NOMO-1 (cell line): ENCODE results near the gene SMR3A.

Experiments used
- DNase-seq, 2 experiments: peaks; one replicate each; lab custom pipeline; 2025; ENCODE audit not compliant: unreplicated experiment in 2 of 2; lab: John Stamatoyannopoulos, UW

Gene SMR3A

GRCh38 chr4:70360460-70360859, at the start of gene SMR3A:
SMR3A (plus strand) TSS chr4:70360760; CDS start chr4:70362116, 1,356 bp downstream.
- DNase-seq = no peak

GRCh38 chr4:70313736-70314135, 46.8 kb upstream of the SMR3A start:
- DNase-seq = no peak

DNA sequence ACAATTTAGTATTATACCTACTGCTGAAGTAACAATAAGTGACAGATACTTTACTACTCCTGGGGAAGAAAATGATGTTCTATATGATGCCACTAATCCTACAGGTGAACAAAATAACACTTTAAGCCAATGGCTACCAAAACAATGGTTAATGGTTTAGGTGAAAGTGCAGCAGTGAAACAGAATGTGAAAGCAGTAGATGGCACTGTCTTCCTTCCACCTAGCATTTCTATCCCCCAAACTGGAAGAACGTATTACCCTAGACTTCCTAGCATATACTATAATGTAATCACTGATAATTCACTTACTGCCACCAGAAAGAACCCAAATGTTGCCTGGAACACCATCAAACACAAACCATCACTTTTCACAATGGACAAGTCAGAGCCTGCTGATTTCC, 44.6 kb upstream of the SMR3A start:
- DNase-seq = no peak

DNA sequence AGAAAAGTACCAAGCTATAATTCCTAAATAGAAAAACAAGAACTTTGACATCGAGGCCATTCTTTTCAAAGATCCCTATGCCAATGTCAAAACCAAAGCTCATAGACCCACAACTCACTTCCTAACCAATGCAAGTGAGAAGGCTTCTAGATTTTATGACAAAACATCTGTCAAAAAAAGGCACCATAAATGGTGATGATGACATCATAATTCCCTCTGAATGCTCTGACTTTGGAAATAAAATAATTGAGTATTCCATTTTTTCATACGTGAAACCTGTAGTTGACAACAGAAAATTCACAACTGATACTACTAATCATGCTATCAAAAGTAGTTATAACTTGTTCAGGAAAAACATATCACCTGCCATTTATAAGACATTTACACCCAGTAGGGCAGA, 34.5 kb upstream of the SMR3A start:
- no peak for DNase-seq

GRCh38 chr4:70334681-70335080, 25.9 kb upstream of the SMR3A start, which contains the start of gene CABS1:
CABS1 (plus strand) TSS chr4:70334981; CDS start chr4:70335040, 59 bp downstream.
- DNase-seq = no peak

- no peak for DNase-seq
These were observed 24.5 kb upstream of the SMR3A start for GRCh38 chr4:70336043-70336442.

DNA sequence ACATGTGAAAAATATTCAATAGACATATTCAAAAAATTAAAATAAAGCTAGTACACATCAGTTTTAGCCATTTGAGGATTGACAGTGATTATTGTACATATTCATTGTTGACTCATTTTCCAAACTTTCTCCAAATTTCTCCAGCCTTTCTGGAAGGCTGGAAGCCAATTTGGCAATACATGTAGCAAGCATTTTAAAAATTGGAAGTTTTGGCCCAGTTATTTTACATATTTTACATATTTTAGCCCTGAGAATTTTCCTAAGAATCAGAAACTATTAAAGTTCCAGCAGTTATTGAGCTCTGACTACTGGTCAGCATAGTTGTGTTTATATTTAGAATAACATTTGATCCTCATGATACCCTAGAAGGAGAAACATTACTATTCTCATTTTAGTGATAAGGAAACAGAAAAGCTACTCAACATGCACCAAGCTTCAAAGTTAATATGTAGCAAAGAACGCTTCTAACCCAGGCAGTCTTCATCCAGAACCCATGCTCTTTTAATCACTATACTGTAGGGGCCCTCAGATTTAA, 22.6 kb upstream of the SMR3A start:
- no peak for DNase-seq

DNA sequence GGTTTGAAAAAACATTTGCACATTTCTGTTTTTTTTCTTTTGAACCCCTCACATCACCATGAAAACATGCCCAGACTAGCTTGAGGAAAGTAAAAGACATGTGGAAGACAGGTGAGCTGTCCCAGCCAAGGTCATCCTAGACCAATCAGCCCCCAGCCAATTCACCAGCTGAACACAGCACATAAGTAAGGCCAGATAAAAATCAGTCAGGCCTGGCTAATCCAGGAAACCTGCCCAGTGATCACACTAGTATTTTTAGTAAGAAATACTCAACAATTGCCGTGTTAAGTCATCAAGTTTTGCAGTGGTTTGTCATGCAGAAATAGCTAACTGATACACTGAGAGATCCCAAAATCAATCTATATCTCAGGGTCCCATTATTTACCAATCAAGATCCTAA, 4.4 kb upstream of the SMR3A start:
- DNase-seq = no peak

DNA sequence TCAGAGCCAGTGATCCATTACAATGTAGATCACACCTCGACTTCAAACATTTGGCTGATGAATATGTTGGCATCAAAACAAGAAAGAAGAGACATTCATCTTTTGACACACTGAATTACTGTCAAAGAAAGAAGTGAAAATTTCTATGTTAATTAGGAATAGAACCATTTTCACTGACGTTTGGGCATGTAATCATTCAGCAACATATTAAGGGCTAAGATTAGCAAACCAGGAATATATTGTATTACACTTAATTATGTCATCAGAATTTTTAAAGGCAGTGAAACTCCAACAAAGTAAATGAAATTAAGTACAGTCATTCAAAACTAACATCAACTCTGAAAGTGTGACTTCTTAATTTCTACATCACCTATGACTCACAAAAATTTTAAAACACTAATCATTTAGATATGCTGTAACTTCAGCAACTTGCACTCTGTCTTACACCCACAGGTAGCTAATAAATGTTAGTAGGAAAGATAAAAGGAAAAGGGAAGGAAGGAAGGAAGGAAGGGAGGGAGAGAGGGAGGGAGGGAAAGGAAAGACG, 1.4 kb upstream of the SMR3A start:
- no peak for DNase-seq

DNA sequence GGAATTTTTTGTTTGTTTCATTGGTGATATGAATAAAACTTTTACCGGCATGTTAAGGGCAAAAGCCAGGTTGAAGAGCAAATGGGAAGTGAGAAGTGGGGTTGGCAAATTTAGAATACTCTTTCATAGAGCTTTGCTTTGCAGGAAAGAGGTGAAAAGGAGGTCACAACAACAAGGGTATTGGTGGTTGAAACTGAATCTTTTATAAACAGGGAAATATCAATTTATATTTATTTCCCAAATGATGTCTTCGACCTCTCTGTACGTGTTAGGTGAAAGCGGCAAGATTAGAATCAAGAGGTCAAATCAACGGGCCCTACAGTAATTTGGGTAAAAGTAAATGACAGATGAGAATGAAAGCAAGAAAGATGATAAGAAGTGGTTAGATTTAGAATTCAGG, 3.4 kb downstream of the SMR3A start:
- DNase-seq = no peak

- DNase-seq = no peak
These were observed 4.9 kb downstream of the SMR3A start for GRCh38 chr4:70365479-70365878.

- DNase-seq = no peak
These were observed 7.3 kb downstream of the SMR3A start for GRCh38 chr4:70367813-70368212.

- no peak for DNase-seq
These were observed 11.4 kb downstream of the SMR3A start for GRCh38 chr4:70371987-70372386.

DNA sequence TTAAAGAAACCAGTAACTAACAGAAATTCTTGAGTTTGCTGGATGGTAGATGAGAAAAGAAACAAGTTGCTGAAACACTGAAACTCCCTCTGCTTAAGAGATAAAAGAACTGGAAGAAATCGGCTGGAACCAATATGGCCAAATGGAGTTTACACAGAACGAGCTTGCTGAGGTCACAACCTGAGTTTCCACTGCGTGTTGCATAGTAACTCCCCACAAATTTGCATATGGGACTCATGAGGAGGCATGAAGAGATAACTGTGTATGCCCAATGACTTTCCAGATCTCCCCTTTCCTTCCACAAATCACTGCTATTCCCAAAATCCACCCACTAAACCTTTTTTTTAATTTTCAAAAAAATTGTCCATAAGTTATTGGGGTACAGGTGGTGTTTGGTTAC, 12.2 kb downstream of the SMR3A start:
- DNase-seq = no peak

- no peak for DNase-seq
These were observed 20.0 kb downstream of the SMR3A start for GRCh38 chr4:70380578-70380977.

- no peak for DNase-seq
These were observed 22.2 kb downstream of the SMR3A start, which contains the start of gene SMR3B for GRCh38 chr4:70382691-70383181. SMR3B (plus strand) TSS chr4:70383131; CDS start chr4:70384511, 1,380 bp downstream.

DNA sequence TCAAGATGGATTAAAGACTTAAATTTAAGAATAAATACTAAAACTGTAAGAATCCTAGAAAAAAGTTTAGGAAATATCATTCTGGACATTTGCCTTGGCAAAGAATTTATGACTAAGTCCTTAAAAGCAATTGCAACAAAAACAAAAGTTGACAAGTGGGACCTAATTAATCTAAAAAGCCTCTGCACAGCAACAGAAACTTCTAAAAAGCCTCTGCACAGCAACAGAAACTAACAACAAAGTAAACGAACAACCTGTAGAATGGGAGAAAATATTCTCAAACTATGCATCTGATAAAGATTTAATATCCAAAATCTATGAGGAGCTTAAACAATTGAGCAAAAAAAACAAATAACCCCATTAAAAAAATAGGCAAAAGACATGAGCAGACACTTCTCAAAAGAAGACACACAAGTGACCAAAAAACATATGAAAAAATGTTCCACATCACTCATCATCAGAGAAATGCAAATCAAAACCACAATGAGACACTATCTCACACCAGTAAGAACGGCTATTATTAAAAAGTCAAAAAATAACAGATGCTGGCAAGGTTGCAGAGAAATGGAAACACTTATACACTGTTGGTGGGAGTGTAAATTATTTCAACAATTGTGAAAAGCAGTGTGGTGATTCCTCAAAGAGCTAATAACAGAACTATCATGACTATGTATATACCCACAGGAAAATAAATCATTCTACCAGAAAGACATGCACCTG, 31.7 kb downstream of the SMR3A start:
- no peak for DNase-seq

DNA sequence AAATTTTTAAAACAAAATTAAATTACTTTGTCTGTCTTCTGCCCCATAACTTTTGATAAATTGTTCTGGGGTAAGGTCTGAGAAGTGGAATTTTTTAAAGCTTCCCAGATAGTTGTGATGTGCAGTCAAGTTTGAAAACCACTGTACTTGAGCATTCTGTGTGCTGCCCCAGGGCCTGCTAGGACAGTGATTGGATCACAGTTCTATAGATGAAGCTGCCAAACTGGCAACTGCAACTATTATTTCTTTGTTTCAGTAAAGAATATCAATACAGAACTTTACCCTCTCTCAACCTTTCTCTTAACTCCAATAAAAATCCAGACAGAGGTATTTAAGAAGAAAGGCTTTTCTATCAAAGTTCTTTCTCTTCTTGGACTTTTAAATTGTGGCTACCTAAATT, 37.0 kb downstream of the SMR3A start, which contains the start of gene OPRPN:
Gene OPRPN (plus strand): TSS at position 361 of the 400 bp plus-strand sequence. CDS start 1,346 bp downstream, outside the sequence.
- DNase-seq = no peak

- no peak for DNase-seq
These were observed 38.8 kb downstream of the SMR3A start for GRCh38 chr4:70399319-70399718.

- no peak for DNase-seq
These were observed 42.2 kb downstream of the SMR3A start for GRCh38 chr4:70402762-70403161.

DNA sequence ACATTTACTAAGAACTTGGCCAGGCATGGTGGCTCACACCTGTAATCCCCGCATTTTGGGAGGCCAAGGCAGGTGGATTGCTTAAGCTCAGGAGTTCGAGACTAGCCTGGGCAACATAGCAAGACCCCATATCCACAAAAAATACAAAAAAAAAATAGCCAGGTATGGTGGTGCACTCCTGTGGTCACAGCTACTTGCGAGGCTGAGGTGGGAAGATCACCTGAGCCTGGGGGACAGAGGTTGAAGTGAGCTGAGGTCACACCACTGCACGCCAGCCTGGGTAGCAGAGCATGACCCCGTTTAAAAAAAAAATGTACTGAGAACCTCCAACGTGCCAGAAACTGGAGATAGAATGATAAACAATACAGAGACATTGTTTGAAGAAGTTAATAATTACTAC, 45.2 kb downstream of the SMR3A start:
- no peak for DNase-seq
